Lung (tissue), 12 donors: ENCODE results near the gene R3HCC1L. TPM values are rescaled to one million over a fixed set of nuclear protein-coding genes. Genes with fewer than 3 reads are reported as not detected.
"Not testable (repeated sequence)": the region's sequence is repeated elsewhere in the genome, so short reads cannot be mapped to it uniquely, and the experiment has no call there.

ENCODE experiments used
- ATAC-seq: fragments of 200-7000 bp; cut with Tn5 transposase; one replicate; pipeline ENCODE4 v1.9.1; 2020; ENCODE audit warnings: moderate number of reproducible peaks; ENCODE audit not compliant: insufficient read depth, low FRiP score
- DNase-seq, 3 donors: peaks; one replicate each; pipeline ENCODE4 v3.0.0-alpha.2; 2013 to 2017
- H3K27ac ChIP-seq, 2 donors: one replicate each; pipeline ENCODE4 v1.5.1; 2013; ENCODE audit warnings: mild to moderate bottlenecking in 2 of 2, moderate library complexity in 2 of 2, control low read depth in 1 of 2, inconsistent platforms in 1 of 2, low read depth in 1 of 2, low read length in 1 of 2
- H3K27me3 ChIP-seq, 3 donors: one replicate each; pipeline ENCODE4 v1.5.1; 2013; ENCODE audit warnings: low read length in 2 of 3; ENCODE audit not compliant: control insufficient read depth in 3 of 3, insufficient read depth in 3 of 3
- H3K36me3 ChIP-seq, 4 donors: one replicate each; pipeline ENCODE4 v1.5.1; 2013; ENCODE audit warnings: low read length in 4 of 4, mild to moderate bottlenecking in 1 of 4, moderate library complexity in 1 of 4; ENCODE audit not compliant: control insufficient read depth in 4 of 4, insufficient read depth in 4 of 4
- H3K4me1 ChIP-seq, 5 donors: one replicate each; pipeline ENCODE4 v1.5.1; 2013; ENCODE audit warnings: low read length in 5 of 5, mild to moderate bottlenecking in 2 of 5, moderate library complexity in 1 of 5; ENCODE audit not compliant: control insufficient read depth in 5 of 5, insufficient read depth in 5 of 5
- H3K4me3 ChIP-seq: one replicate; pipeline ENCODE4 v1.5.1; 2013; ENCODE audit warnings: mild to moderate bottlenecking, control low read depth, moderate library complexity
- H3K9ac ChIP-seq, 2 donors: one replicate each; pipeline ENCODE4 v1.5.1; 2013; ENCODE audit warnings: low read length in 2 of 2, control low read depth in 1 of 2; ENCODE audit not compliant: insufficient read depth in 1 of 2
- H3K9me3 ChIP-seq, 4 donors: one replicate each; pipeline ENCODE4 v1.5.1; 2013; ENCODE audit warnings: low read length in 3 of 4, mild to moderate bottlenecking in 1 of 4, moderate library complexity in 1 of 4; ENCODE audit not compliant: control insufficient read depth in 4 of 4, insufficient read depth in 3 of 4
- WGBS, 2 donors: extraction: QIAGEN DNeasy Blood & Tissue Kit; methylation state at CpG; one replicate each; pipeline ENCODE4 v1.1.7; 2013; 5-methylcytosine and 5-hydroxymethylcytosine counted together
- polyA plus RNA-seq, 2 donors: library from polyadenylated mRNA; stranded (reverse); fragments of 200-250 nt; gene quantifications; one replicate each; pipeline ENCODE4 v1.2.1, GENCODE V29; 2013
- total RNA-seq, 2 donors: library from RNA; depleted of rRNA in 1 of 2; stranded (reverse); fragments of >200 nt in 1 of 2; gene quantifications; one replicate each; pipeline ENCODE4 v1.2.1, GENCODE V29; 2014 to 2021
- TF ChIP-seq, protein P1 (sequence below): IDR thresholded peaks from 2 replicates; pipeline ENCODE4 v1.5.1; 2012; ENCODE audit warnings: mild to moderate bottlenecking; ENCODE audit errors: control extremely low read depth, extremely low read depth
- donor health status: control.
- donor health status: control.
- donor health status: Bipolar disorder and iron deficiency.
- donor health status: healthy.
- donor health status: DM: yes; HTN: yes; CAD: no.

The R3HCC1L gene
- total and polyA plus RNA-seq, 4 donors = 5.0 to 39.4 (median 11.3) TPM

DNA sequence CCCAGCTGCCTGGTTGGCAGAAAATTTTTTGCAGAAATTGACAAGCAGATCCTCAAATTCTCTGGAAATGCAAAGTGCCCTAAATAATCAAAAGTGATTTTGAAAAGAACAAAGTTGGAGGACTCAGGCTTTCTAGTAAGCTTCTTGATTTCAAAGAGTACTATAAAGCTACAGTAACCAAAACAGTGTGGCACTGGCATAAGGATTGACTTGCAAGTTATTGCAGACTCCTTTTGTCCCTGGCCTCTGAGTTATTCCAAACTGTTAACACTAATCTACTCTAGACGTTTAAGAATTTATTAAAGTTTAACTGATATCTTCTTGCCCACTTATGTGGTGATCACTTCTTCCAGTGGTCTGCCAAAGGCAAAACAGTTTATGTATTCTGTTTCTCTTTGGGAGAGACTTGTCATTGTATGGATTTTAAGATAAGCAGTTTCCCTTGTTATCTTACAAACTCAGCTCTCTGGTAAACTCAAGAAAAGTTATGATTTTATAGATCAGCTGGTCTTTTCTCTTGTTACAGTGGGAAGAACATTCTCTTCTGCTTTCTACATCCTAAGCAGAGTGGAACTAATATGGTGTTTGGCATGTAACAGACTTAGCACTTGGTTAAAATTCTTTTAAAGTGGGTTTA, 92.2 kb downstream of the R3HCC1L start:
- 55 to 62% methylated on average over 1 of the region's 1 CpG for WGBS, 2 donors
- Histone ChIP-seq H3K27me3 (no peaks in the 10 kb centered on the region), H3K4me3 (no peak overlapping the region), H3K9me3 (no peaks in the 10 kb centered on the region), H3K27ac (no peak overlapping the region), H3K36me3 (peaks cover 0 to 6% (median 2%) of the 10 kb centered on the region in 4 donors), H3K4me1 (peaks cover 0 to 10% (median 0%) of the 10 kb centered on the region in 5 donors), H3K9ac (no peak overlapping the region)
- TF ChIP-seq, protein P1, sequence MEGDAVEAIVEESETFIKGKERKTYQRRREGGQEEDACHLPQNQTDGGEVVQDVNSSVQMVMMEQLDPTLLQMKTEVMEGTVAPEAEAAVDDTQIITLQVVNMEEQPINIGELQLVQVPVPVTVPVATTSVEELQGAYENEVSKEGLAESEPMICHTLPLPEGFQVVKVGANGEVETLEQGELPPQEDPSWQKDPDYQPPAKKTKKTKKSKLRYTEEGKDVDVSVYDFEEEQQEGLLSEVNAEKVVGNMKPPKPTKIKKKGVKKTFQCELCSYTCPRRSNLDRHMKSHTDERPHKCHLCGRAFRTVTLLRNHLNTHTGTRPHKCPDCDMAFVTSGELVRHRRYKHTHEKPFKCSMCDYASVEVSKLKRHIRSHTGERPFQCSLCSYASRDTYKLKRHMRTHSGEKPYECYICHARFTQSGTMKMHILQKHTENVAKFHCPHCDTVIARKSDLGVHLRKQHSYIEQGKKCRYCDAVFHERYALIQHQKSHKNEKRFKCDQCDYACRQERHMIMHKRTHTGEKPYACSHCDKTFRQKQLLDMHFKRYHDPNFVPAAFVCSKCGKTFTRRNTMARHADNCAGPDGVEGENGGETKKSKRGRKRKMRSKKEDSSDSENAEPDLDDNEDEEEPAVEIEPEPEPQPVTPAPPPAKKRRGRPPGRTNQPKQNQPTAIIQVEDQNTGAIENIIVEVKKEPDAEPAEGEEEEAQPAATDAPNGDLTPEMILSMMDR = no peak
- DNase-seq (no peak), ATAC-seq (no peak)

DNA sequence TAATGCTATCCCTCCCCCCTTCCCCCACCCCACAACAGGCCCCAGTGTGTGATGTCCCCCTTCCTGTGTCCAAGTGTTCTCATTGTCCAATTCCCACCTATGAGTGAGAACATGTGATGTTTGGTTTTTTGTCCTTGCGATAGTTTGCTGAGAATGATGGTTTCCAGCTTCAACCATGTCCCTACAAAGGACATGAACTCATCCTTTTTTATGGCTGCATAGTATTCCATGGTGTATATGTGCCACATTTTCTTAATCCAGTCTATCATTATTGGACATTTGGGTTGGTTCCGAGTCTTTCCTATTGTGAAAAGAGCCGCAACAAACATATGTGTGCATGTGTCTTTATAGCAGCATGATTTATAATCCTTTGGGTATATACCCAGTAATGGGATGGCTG, 93.3 kb downstream of the R3HCC1L start:
- not testable (repeated sequence) for DNase-seq, H3K36me3 ChIP-seq, H3K27me3 ChIP-seq, H3K27ac ChIP-seq, H3K4me1 ChIP-seq, H3K9ac ChIP-seq, ATAC-seq, H3K4me3 ChIP-seq, H3K9me3 ChIP-seq
- WGBS, 2 donors = 97 to 99% methylated on average over 3 of the region's 3 CpGs

DNA sequence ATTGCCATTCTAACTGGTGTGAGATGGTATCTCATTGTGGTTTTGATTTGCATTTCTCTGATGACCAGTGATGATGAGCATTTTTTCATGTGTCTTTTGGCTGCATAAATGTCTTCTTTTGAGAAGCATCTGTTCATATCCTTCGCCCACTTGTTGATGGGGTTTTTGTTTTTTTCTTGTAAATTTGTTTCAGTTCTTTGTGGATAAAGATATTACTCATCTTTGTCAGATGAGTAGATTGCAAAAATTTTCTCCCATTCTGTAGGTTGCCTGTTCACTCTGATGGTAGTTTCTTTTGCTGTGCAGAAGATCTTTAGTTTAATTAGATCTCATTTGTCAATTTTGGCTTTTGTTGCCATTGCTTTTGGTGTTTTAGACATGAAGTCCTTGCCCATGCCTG, 93.8 kb downstream of the R3HCC1L start:
- H3K9me3 ChIP-seq, H3K4me1 ChIP-seq, H3K27me3 ChIP-seq, ATAC-seq, H3K36me3 ChIP-seq, DNase-seq, H3K4me3 ChIP-seq, H3K9ac ChIP-seq, H3K27ac ChIP-seq: not testable (repeated sequence)
- 92 to 98% methylated on average over 1 of the region's 1 CpG for WGBS, 2 donors

DNA sequence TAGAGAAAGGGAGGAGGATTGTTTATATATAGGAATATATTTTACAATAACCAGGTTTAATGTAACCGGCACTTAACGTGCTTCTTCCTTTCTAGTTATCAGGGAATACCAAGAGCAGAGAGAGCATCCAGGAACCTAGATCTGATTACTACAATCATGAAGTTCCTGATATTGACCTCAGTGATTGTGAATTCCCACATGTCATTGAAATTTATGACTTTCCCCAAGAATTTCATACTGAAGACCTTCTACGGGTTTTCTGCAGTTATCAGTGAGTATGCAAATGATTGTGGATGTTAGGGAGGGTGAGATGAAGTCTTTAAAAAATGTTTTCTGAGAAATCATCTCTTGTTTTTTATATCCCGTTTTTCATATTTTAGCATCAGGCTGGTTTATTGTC, 97.0 kb downstream of the R3HCC1L start:
- Histone ChIP-seq H3K27ac (no peak overlapping the region), H3K27me3 (no peaks in the 10 kb centered on the region), H3K9ac (no peak overlapping the region), H3K4me1 (no peaks in the 10 kb centered on the region), H3K4me3 (no peak overlapping the region), H3K9me3 (no peaks in the 10 kb centered on the region), H3K36me3 (peaks cover 5 to 18% (median 9%) of the 10 kb centered on the region in 4 donors)
- DNase-seq (no peak), ATAC-seq (no peak)
- TF ChIP-seq, protein P1 = no peak
- 96 to 97% methylated on average over 4 of the region's 4 CpGs for WGBS, 2 donors
